NCI-H1417 treated with DMSO at 0.1 percent for 48 hours (cell line): ENCODE measurements around the gene SLAMF9.

ENCODE experiments used
- DNase-seq: peaks from one replicate; lab custom pipeline; 2025; lab: John Stamatoyannopoulos, UW

Gene SLAMF9

GRCh38 chr1:159945483-159946241 is 8.4 kb downstream of the SLAMF9 start, which contains the start of gene IGSF9:
Gene IGSF9 (minus strand): TSS chr1:159945613. CDS start chr1:159943454, 2,159 bp downstream.
- peak; percentile 81 for DNase-seq

DNA sequence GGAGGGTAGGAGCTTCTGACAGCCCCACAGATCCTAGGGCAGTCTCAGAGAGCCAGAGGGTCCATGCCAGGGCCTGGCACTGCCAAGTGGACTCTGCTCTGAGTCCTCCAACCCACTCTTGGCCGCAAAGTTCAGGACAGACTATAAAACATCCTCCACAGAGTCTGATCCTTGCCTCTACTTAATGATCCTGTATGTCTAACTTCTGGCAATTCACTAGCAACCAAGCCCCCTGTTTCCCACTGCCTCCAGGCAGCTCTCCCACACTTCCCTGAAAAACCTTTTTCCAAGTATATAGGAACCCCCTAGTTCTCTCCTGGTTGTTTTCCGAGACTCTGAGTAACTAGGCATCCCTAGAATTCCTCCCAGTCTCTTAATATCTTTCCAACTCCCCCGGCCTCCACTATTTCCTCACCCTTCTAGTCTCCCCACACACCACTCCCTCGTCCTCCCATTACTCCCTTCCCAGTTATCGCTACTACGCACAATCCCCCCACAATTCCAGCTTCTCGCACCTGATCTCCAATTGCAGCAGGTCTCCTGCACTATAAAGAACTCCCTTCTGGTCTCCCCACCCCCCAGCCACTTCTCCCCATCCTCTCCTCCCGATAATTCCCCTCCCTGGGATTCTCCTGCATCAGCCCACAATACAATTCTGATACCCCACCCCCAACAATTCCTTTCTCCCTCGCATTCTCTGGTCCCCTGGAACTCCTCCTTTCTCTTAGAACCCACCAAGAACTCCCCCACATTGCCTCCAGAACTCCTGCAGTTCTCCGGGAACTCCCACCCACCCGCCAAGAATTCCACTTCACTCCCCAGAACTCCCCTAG is 9.2 kb downstream of the SLAMF9 start:
- no peak for DNase-seq

GRCh38 chr1:159943908-159944622 is 10.0 kb downstream of the SLAMF9 start:
- DNase-seq = no peak

DNA sequence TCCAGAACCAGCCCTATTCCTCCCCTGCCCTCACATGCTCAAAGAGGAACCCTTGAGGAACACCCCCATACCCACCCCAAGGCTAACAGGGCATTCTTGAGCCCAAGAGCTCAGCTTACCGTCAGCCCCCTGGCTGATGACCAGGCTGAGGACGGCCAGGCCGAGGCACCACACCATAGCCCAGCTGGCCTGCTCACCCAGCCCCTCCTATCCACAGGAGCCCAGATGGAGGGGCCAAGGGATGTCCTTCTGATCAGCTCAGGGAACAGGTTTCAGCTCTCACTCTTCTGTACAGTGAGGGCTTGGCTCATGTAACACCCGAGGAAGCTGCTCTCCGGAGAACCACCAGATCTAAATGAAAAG is 10.8 kb downstream of the SLAMF9 start:
- no peak for DNase-seq

GRCh38 chr1:159942632-159943277 is 11.3 kb downstream of the SLAMF9 start:
- no peak for DNase-seq

DNA sequence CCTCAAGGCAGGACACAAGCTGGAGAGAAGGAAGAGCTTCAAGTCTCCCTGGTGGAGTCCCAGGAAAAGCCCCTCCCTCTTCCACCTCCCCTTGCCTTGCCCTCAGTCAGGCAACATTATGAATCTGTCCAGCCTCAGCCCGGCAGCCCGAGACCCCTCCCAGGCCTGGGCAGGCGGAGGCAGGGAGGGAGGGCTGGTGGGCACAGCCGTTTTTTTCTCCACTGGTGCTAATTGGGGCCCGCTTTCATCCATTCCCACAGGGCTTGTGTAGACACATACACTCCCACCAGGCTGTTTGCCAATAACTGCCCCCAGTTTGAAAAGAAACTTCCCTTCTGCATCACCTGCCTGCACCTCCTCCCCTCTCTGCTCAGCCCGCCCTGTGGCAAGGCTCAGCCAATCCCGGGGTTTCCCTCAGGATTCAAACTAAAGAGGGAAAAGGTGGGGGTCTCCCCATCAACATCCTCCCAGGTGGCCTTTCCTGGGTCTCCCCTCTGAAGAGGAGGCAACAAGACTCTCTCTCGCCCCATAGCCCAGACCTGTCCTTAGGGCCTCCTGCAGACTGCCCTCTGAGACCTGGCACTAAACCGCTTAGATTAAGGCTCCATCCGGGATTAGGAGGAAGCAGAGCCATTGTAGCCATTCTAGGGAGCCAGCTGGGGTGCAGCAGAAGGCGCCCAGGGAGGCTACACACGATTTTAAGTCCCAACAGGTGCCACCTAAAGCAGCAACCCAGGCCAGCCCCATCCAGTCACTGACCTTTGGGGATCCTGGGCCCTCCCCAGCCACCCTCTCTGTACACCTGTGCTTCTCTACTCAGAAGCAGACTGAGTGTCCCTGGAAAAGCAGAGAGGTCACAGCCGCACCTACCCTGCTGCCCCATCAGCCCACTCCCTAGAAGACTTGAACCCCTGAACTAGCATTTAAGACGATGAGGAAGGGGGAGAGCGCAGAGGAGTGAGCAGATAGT is 12.2 kb downstream of the SLAMF9 start:
- DNase-seq = peak; percentile 17

DNA sequence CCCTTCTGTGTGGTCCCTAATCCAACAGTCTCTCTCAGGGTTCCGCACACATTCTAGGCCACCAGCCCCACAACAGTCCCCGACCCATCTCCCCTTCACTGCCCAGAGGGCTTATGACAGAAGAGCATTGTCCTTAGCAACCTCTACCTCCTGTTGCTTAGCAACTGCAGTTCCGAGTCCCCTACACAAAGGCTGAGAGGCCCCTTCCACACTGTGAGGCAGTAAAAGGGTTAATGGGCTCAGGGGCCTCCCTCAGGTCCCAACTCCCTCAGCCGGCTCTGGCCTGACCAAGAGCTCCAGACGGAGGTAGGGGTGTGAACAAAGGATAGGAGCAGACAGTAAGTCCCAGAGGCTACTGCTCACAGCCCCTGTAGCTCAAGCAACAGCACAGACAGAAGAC is 12.9 kb downstream of the SLAMF9 start:
- DNase-seq = peak; percentile 15

GRCh38 chr1:159940006-159940620 is 13.9 kb downstream of the SLAMF9 start:
- DNase-seq = no peak

DNA sequence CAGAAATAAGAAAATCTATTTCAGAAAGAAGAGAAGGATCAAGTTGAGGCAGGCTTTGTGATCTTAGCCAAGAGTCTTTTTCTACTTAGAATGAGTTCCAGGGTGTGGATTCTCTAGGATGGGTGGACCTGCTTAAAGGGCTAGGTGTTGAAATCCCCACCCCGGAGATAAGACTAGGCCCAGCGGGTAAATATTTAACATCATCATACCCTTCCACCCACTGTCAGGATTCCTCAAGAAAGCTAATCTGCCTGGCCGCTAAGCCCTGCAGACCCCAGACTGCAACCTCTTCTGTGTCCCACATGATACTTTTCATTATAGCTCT is 14.4 kb downstream of the SLAMF9 start:
- DNase-seq = no peak

- DNase-seq = no peak
These were observed 14.9 kb downstream of the SLAMF9 start for GRCh38 chr1:159938905-159939677.

DNA sequence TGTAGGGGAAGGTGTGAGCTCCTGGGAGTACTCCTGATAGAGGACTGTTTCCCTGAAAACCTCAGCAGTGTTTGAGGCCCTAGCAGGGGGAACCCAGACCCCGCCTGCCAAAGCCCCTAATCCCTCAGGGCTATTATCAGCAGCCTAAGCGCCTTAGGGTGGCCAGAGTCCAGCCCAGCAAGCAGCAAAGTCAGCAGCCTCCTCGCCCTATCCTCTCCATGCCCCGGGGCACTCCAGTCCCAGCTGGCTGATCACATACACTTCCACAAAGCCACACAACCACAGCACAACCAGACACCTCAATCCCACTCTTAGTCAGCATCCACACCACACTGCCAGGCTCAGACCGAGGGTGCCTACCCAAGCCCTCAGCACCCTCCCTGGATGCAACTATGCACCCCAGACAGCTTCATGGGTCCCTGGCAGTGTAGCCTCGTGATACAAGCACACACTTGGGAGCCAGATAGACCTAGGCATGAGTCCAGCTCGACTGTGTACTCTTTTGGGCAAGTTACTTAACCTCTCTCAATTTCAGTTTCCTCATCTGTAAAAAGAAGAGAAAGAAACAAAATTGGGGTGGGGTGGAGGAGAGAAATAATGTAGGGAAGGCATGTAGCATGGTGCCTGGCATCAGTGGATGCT is 15.7 kb downstream of the SLAMF9 start:
- no peak for DNase-seq

GRCh38 chr1:159937054-159937750 is 16.8 kb downstream of the SLAMF9 start:
- DNase-seq = peak; percentile 11

- peak; percentile 44 for DNase-seq
These were observed 17.6 kb downstream of the SLAMF9 start for GRCh38 chr1:159936273-159936904.

GRCh38 chr1:159935719-159936272 is 18.2 kb downstream of the SLAMF9 start:
- DNase-seq = no peak

DNA sequence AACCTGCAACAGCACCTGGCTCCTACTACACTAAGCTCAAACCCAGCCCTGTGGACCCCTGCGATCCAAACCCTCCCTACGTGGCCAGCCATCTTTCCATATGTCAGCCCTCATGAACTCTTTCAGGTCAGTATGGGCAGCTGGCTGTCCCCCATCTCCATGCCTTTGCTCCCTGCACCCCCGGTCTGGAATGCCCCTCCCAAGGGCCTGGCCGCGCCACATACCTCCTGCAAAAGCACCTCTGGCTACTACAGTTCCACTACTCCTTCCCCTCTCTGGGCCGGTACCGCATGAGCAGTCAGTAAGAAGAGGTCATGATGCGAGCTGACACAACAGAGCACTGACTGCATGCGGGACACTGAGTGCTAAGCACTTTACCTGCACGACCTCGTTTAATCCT is 18.7 kb downstream of the SLAMF9 start:
- DNase-seq = no peak

DNA sequence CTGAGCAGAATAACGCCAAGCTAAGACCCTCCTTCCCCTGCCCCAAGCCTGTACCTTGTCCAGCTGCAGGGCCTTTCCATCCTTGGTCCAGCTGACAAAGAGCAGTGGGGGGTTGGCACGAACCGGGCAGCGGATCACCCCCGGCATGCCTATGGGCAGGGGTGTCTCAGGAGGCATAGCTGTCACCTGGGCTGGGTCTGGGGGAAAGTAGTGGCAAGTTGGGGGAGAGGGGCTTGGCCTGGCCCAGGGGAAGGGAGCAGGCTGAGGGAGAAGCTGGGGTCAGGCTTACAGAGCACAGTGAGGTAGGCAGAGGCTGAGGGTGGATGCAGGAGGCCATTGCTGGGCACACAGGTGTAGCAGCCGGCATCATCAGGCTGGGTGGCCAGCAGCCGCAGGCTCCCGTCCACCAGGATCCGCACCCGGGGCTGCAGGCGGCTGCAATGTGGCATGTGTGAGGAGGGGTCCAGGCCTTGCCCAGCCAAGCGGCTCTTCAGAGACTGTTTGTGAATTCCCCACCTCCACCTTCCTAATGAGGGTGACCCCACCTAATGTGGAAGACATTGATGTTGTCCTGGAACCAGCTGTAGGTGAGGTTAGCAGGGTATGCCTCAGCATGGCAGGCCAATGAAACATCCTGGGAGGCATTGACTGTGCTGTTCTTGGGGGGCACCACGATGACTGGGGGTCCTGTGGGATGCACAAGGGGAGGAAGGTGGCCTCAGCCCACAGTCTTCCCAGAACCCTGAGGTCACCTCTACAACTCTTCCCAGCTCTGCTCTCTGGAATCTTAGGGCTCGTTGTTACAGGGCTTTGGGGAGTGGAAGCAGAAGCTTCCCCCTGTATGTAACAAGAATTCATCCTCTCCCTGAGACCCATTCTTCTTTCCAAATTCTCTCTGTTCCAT is 19.6 kb downstream of the SLAMF9 start:
- DNase-seq = no peak

DNA sequence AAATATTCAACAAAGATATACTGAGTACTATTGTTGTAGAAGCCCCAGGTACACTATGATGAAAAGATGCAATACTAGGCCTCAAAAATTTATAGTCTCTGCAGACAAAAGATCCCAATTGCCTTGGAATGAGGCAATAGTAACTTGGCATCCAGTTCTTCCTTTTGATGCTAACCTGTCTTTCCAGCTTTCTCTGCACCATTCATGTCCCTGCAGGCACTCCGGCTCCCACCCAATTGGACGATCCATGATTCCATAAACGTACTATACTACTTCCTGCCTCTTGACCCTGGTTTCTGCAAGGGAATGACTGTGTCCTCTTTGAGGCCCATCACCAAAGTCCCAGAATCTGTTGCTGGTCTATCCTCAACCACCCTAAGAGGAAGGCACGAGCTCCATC is 20.7 kb downstream of the SLAMF9 start:
- DNase-seq = no peak
